CD4-positive, alpha-beta T cell (primary cell): Measurements from ENCODE around the gene CYP26C1. TPM values are rescaled to one million over a fixed set of nuclear protein-coding genes. Genes with fewer than 3 reads are reported as not detected.

Experiments
- ATAC-seq: fragments of 200-7000 bp; cut with Tn5 transposase; one replicate; pipeline ENCODE4 v1.10.0; 2022; ENCODE audit warnings: mild to moderate bottlenecking; ENCODE audit not compliant: poor library complexity
- CTCF ChIA-PET: fragments of 350-600 bp; sonication (Branson Sonifier 250); formaldehyde crosslinking; loops from one replicate; lab custom pipeline; 2021; ENCODE audit warnings: antibody characterized with exemption, inconsistent platforms; lab: Charles Lee
- POLR2A ChIA-PET: fragments of 350-600 bp; sonication (Branson Sonifier 250); formaldehyde crosslinking; loops from one replicate; lab custom pipeline; 2021; ENCODE audit warnings: antibody characterized with exemption, inconsistent platforms; lab: Charles Lee
- DNase-seq, 14 experiments: peaks; one replicate each; pipeline ENCODE4 v3.0.0-alpha.2; 2013 to 2020; ENCODE audit warnings: mixed read lengths in 2 of 14
- H3K27ac ChIP-seq, 2 donors: one replicate each; pipeline versions ENCODE4 v1.5.1 to v1.7.0; 2013; ENCODE audit warnings: low read length in 2 of 2, low read depth in 1 of 2, mild to moderate bottlenecking in 1 of 2
- H3K27me3 ChIP-seq, 2 experiments: 1 replicate in 1 of 2; 2 replicates in 1 of 2; pipeline versions ENCODE4 v1.6.1 to v1.7.0; 2013; ENCODE audit warnings: low read length in 2 of 2, control low read depth in 1 of 2, mild to moderate bottlenecking in 1 of 2, moderate library complexity in 1 of 2; ENCODE audit not compliant: insufficient read depth in 2 of 2, control insufficient read depth in 1 of 2
- H3K36me3 ChIP-seq: one replicate; pipeline ENCODE4 v1.6.1; 2013; ENCODE audit warnings: low read length, control low read depth; ENCODE audit not compliant: insufficient read depth
- H3K4me1 ChIP-seq: one replicate; pipeline ENCODE4 v1.6.1; 2013; ENCODE audit warnings: low read length, control low read depth; ENCODE audit not compliant: insufficient read depth
- H3K4me3 ChIP-seq: one replicate; pipeline ENCODE4 v1.5.1; 2013; ENCODE audit warnings: mild to moderate bottlenecking, low read length, moderate library complexity
- H3K9me3 ChIP-seq, 2 experiments: 1 replicate in 1 of 2; 2 replicates in 1 of 2; pipeline versions ENCODE4 v1.6.1 to v1.7.0; 2013; ENCODE audit warnings: low read length in 2 of 2, mild to moderate bottlenecking in 2 of 2, control low read depth in 1 of 2, moderate library complexity in 1 of 2; ENCODE audit not compliant: control insufficient read depth in 1 of 2, insufficient read depth in 1 of 2
- H3K27ac Mint-ChIP-seq: one replicate; pipeline ENCODE4 v1.8.0; 2020; ENCODE audit warnings: mixed read lengths
- H3K27me3 Mint-ChIP-seq: one replicate; pipeline ENCODE4 v1.8.0; 2021; ENCODE audit warnings: mixed read lengths
- H3K36me3 Mint-ChIP-seq: one replicate; pipeline ENCODE4 v1.8.0; 2021; ENCODE audit warnings: low read depth, mixed read lengths
- H3K4me1 Mint-ChIP-seq: one replicate; pipeline ENCODE4 v1.8.0; 2021; ENCODE audit warnings: low read depth, mixed read lengths
- H3K4me3 Mint-ChIP-seq: one replicate; pipeline ENCODE4 v1.8.0; 2020; ENCODE audit warnings: mild to moderate bottlenecking, mixed read lengths
- H3K9me3 Mint-ChIP-seq: one replicate; pipeline ENCODE4 v1.8.0; 2020; ENCODE audit warnings: mixed read lengths
- intact Hi-C, 2 experiments: fragments of 100-400 bp; cut with DNase I in 1 of 2; cut with micrococcal nuclease in 1 of 2; formaldehyde crosslinking; loops; one replicate each; pipeline versions ENCODE4 v1.15.1 to v1.9.0; 2023 to 2025; cut with DNase I, micrococcal nuclease
- total RNA-seq, 174 experiments: library from RNA in 2 of 174; stranded (reverse) in 2 of 174; gene quantifications; one replicate each; pipeline ENCODE4 v1.2.3 and lab custom pipeline; 2021 to 2026
- TF ChIP-seq, protein P1 (sequence below): fragments of 200-600 bp; IDR thresholded peaks from one replicate; pipeline ENCODE4 v1.8.0; 2022; ENCODE audit warnings: antibody characterized with exemption, mild to moderate bottlenecking

Gene CYP26C1
- total RNA-seq, 2 experiments from 2014 or later: 0.14 TPM; not detected in 1

GRCh38 chr10:93086289-93086688, 25.7 kb downstream of the CYP26C1 start:
- ATAC-seq (no peak), DNase-seq (no peak)
- TF ChIP-seq, protein P1, sequence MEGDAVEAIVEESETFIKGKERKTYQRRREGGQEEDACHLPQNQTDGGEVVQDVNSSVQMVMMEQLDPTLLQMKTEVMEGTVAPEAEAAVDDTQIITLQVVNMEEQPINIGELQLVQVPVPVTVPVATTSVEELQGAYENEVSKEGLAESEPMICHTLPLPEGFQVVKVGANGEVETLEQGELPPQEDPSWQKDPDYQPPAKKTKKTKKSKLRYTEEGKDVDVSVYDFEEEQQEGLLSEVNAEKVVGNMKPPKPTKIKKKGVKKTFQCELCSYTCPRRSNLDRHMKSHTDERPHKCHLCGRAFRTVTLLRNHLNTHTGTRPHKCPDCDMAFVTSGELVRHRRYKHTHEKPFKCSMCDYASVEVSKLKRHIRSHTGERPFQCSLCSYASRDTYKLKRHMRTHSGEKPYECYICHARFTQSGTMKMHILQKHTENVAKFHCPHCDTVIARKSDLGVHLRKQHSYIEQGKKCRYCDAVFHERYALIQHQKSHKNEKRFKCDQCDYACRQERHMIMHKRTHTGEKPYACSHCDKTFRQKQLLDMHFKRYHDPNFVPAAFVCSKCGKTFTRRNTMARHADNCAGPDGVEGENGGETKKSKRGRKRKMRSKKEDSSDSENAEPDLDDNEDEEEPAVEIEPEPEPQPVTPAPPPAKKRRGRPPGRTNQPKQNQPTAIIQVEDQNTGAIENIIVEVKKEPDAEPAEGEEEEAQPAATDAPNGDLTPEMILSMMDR: no peak
- ChIA-PET CTCF (no interaction called here), POLR2A (no interaction called here)
- Histone ChIP-seq H3K9me3 (no peaks in the 10 kb centered on the region), H3K27ac (no peak overlapping the region), H3K4me3 (no peak overlapping the region), H3K4me1 (no peaks in the 10 kb centered on the region), H3K36me3 (no peaks in the 10 kb centered on the region), H3K27me3 (no peaks in the 10 kb centered on the region)
- intact Hi-C loops: loop anchor here in 1 of 2 experiments (10.0 kb wide), 1 partner anchor 201 kb away; no protein-coding TSS in a partner anchor
- Mint-ChIP-seq H3K9me3 (no peaks in the 10 kb centered on the region), H3K36me3 (no peaks in the 10 kb centered on the region), H3K27ac (no peak overlapping the region), H3K27me3 (peaks cover 19% of the 10 kb centered on the region), H3K4me1 (no peaks in the 10 kb centered on the region), H3K4me3 (no peak overlapping the region)

- H3K36me3 Mint-ChIP-seq: no peaks in the 10 kb centered on the region
- no peaks in the 10 kb centered on the region for H3K4me1 Mint-ChIP-seq
- peaks cover 13% of the 10 kb centered on the region for H3K27me3 Mint-ChIP-seq
- intact Hi-C loops: loop anchor here in 1 of 2 experiments (10.0 kb wide), 1 partner anchor 203 kb away; no protein-coding TSS in a partner anchor
- ChIA-PET CTCF (interaction anchor here (1.5 kb wide), 1 partner anchor 7 kb away, joined by 4 read pairs; no protein-coding TSS in a partner anchor), POLR2A (no interaction called here)
- no peak for DNase-seq
- no peak overlapping the region for H3K27ac Mint-ChIP-seq
- TF ChIP-seq, protein P1: no peak
- no peak overlapping the region for H3K4me3 Mint-ChIP-seq
- Histone ChIP-seq H3K36me3 (no peaks in the 10 kb centered on the region), H3K27ac (no peak overlapping the region), H3K27me3 (no peaks in the 10 kb centered on the region), H3K9me3 (no peaks in the 10 kb centered on the region), H3K4me1 (no peaks in the 10 kb centered on the region), H3K4me3 (no peak overlapping the region)
- no peak for ATAC-seq
- no peaks in the 10 kb centered on the region for H3K9me3 Mint-ChIP-seq
Observed at GRCh38 chr10:93087846-93088245, 27.2 kb downstream of the CYP26C1 start.

- Mint-ChIP-seq H3K9me3 (no peaks in the 10 kb centered on the region), H3K27me3 (peaks cover 13% of the 10 kb centered on the region), H3K4me1 (no peaks in the 10 kb centered on the region), H3K36me3 (no peaks in the 10 kb centered on the region), H3K27ac (no peak overlapping the region), H3K4me3 (no peak overlapping the region)
- no peaks in the 10 kb centered on the region for H3K36me3 ChIP-seq
- POLR2A ChIA-PET: no interaction called here
- no peaks in the 10 kb centered on the region for H3K27me3 ChIP-seq
- CTCF ChIA-PET: interaction anchor here (1.5 kb wide), 1 partner anchor 8 kb away, joined by 4 read pairs; no protein-coding TSS in a partner anchor
- DNase-seq (no peak), ATAC-seq (no peak)
- TF ChIP-seq, protein P1: no peak
- H3K9me3 ChIP-seq: no peaks in the 10 kb centered on the region
- intact Hi-C loops: loop anchor here in 1 of 2 experiments (10.0 kb wide), 1 partner anchor 204 kb away; no protein-coding TSS in a partner anchor
- H3K27ac ChIP-seq: no peak overlapping the region
- H3K4me3 ChIP-seq: no peak overlapping the region
- no peaks in the 10 kb centered on the region for H3K4me1 ChIP-seq
Observed at GRCh38 chr10:93088466-93088865, 27.9 kb downstream of the CYP26C1 start.
